Panc1 (cell line): ENCODE measurements around the gene METTL26. TPM values are rescaled to one million over a fixed set of nuclear protein-coding genes. Genes with fewer than 3 reads are reported as not detected.

Source experiments
- ATAC-seq: fragments of 200-7000 bp; cut with Tn5 transposase; 2 replicates; pipeline ENCODE4 v1.9.1; 2020; ENCODE audit warnings: mild to moderate bottlenecking, moderate library complexity
- BruUV-seq: library from RNA; stranded (reverse); fragments of 400-500 nt; replicated peaks from 2 replicates; lab custom pipeline; 2021; lab: Mats Ljungman, UMichigan
- CTCF ChIA-PET: fragments of 300-600 bp; sonication (Branson Sonifier 250); formaldehyde crosslinking; loops from one replicate; lab custom pipeline; 2022; ENCODE audit warnings: antibody characterized with exemption; lab: Charles Lee
- POLR2A ChIA-PET: fragments of 300-600 bp; sonication (Branson Sonifier 250); formaldehyde crosslinking; loops from one replicate; lab custom pipeline; 2022; ENCODE audit warnings: antibody characterized with exemption; lab: Charles Lee
- DNase-seq: peaks from one replicate; pipeline ENCODE4 v3.0.0-alpha.2; 2010; ENCODE audit warnings: low read depth, low spot score
- H3K27ac ChIP-seq: 2 replicates; pipeline ENCODE4 v1.5.1; 2011; ENCODE audit warnings: mild to moderate bottlenecking, low read length, inconsistent platforms
- H3K27me3 ChIP-seq: fragments of 200-500 bp; sonication (Bioruptor generic); 2 replicates; pipeline ENCODE4 v1.6.0; 2014; ENCODE audit warnings: low read length, inconsistent platforms; ENCODE audit not compliant: control insufficient read depth, insufficient read depth
- H3K36me3 ChIP-seq: fragments of 200-500 bp; sonication (Bioruptor generic); 2 replicates; pipeline ENCODE4 v1.5.1; 2014; ENCODE audit warnings: inconsistent platforms, mild to moderate bottlenecking, low read length, moderate library complexity; ENCODE audit not compliant: control insufficient read depth, insufficient read depth
- H3K4me1 ChIP-seq: 2 replicates; pipeline ENCODE4 v1.5.1; 2011; ENCODE audit warnings: inconsistent platforms, mild to moderate bottlenecking, low read length, moderate library complexity; ENCODE audit not compliant: control insufficient read depth, insufficient read depth
- H3K4me3 ChIP-seq, 2 experiments: 2 replicates each; pipeline ENCODE4 v1.5.1; 2011 to 2012; ENCODE audit warnings: low read depth in 2 of 2, low read length in 2 of 2, mild to moderate bottlenecking in 2 of 2, inconsistent platforms in 1 of 2, moderate library complexity in 1 of 2
- H3K9me3 ChIP-seq: fragments of 200-500 bp; sonication (Bioruptor generic); 2 replicates; pipeline ENCODE4 v1.5.1; 2014; ENCODE audit warnings: low read depth, mild to moderate bottlenecking, inconsistent platforms, low read length, moderate library complexity; ENCODE audit not compliant: control insufficient read depth, insufficient read depth
- CTCF ChIP-seq: fragments of 450-650 bp; IDR thresholded peaks from 2 replicates; pipeline ENCODE4 v1.5.1; 2017; ENCODE audit warnings: mild to moderate bottlenecking
- POLR2AphosphoS5 ChIP-seq: IDR thresholded peaks from 2 replicates; pipeline ENCODE4 v1.6.1; 2012; ENCODE audit warnings: mild to moderate bottlenecking, low read depth, low read length, moderate library complexity
- REST ChIP-seq, 2 experiments: IDR thresholded peaks; 2 replicates each; pipeline ENCODE4 v1.6.1; 2011 to 2012; ENCODE audit warnings: low read depth in 2 of 2, control low read depth in 1 of 2, low read length in 1 of 2, mild to moderate bottlenecking in 1 of 2, moderate library complexity in 1 of 2; ENCODE audit not compliant: insufficient read depth in 1 of 2
- SIN3A ChIP-seq: IDR thresholded peaks from 2 replicates; pipeline ENCODE4 v1.6.1; 2012; ENCODE audit warnings: low read depth, mild to moderate bottlenecking, low read length, moderate library complexity, borderline replicate concordance; ENCODE audit not compliant: insufficient read depth
- TCF7L2 ChIP-seq: IDR thresholded peaks from 2 replicates; pipeline ENCODE4 v1.6.1; 2011; ENCODE audit warnings: mild to moderate bottlenecking, low read depth, low read length, inconsistent platforms
- in situ Hi-C: cut with HindIII; loops from 2 replicates; pipeline ENCODE4 v1.10.0; 2016; ENCODE audit warnings: low sequenced_read_pairs, low pct_unique_long_range_greater_than_20kb
- intact Hi-C: fragments of 100-400 bp; cut with micrococcal nuclease; formaldehyde crosslinking; loops from one replicate; pipeline ENCODE4 v1.10.0; 2022; ENCODE audit not compliant: unreplicated experiment
- total RNA-seq: library from RNA; stranded (reverse); gene quantifications from one replicate; pipeline ENCODE4 v1.2.1, GENCODE V29; 2021; ENCODE audit not compliant: unreplicated experiment

The METTL26 gene
- total RNA-seq, 1 experiment from 2014 or later: 91.8 TPM

GRCh38 chr16:679814-680624 lies 43.9 kb upstream of the METTL26 start, which contains the start of gene STUB1:
TSS of gene STUB1 (plus strand) at chr16:680410. CDS start at chr16:680526, 116 bp downstream.
- TF ChIP-seq SIN3A: 0 out of 2 replicates have a peak, but pooled peaks have one; percentile 6
- no peak for TF ChIP-seq REST (IDR thresholded peaks at IDR 0.05; ENCODE audit: insufficient read depth in 1 of 2, low read depth in 2 of 2, low read length in 1 of 2)
- TF ChIP-seq POLR2AphosphoS5: peak; percentile 53
- no peak for TF ChIP-seq CTCF
- no peak for TF ChIP-seq TCF7L2
- peak; percentile 43 for ATAC-seq
- H3K4me1 ChIP-seq: peaks cover 21% of the 10 kb centered on the region
- in situ Hi-C loops: no loop called here
- no peaks in the 10 kb centered on the region for H3K9me3 ChIP-seq
- H3K36me3 ChIP-seq: peaks cover 5% of the 10 kb centered on the region; the same call in 1 of the 2 replicates
- ChIA-PET CTCF (no interaction called here), POLR2A (no interaction called here)
- intact Hi-C loops: loop anchor here (10.0 kb wide), 1 partner anchor 1095 kb away; the partner anchor contains the start of genes EME2, MRPS34 and NME3
- DNase-seq: no peak
- peak within 1 kb of the TSS; percentile 87 for H3K27ac ChIP-seq
- peak within 1 kb of the TSS; percentile 66 to 71 for H3K4me3 ChIP-seq
- no peaks in the 10 kb centered on the region for H3K27me3 ChIP-seq
- BruUV-seq: no TSS peak

GRCh38 chr16:678858-679813 lies 43.0 kb upstream of the METTL26 start:
- intact Hi-C loops: no loop called here
- no TSS peak for BruUV-seq

More at GRCh38 chr16:678858-679813, 43.0 kb upstream of the METTL26 start:
- H3K9me3 ChIP-seq: no peaks in the 10 kb centered on the region
- ChIA-PET CTCF (no interaction called here), POLR2A (no interaction called here)
- H3K27me3 ChIP-seq: no peaks in the 10 kb centered on the region
- DNase-seq: no peak
- no peak; the same call in 1 of the 2 replicates for TF ChIP-seq POLR2AphosphoS5
- no peak for TF ChIP-seq TCF7L2
- TF ChIP-seq SIN3A: 0 out of 2 replicates have a peak, but pooled peaks have one; percentile 19
- no peak for TF ChIP-seq REST (IDR thresholded peaks at IDR 0.05; ENCODE audit: insufficient read depth in 1 of 2, low read depth in 2 of 2, low read length in 1 of 2)
- no peak for TF ChIP-seq CTCF
- peaks cover 5% of the 10 kb centered on the region; the same call in 1 of the 2 replicates for H3K36me3 ChIP-seq
- peak; percentile 20 for ATAC-seq
- in situ Hi-C loops: no loop called here
- H3K4me3 ChIP-seq: peak overlapping the region; percentile 59 to 68
- H3K27ac ChIP-seq: peak overlapping the region; percentile 81
- peaks cover 30% of the 10 kb centered on the region for H3K4me1 ChIP-seq
